Measurements from ENCODE around the gene IL1RN. TPM values are rescaled to one million over a fixed set of nuclear protein-coding genes. Genes with fewer than 3 reads are reported as not detected.

The IL1RN gene
- total RNA-seq, 4 donors from 2014 or later = 0.67 to 1.3 (median 1.3) TPM; not detected in 1

GRCh38 chr2:113167962-113168340 lies 40.6 kb downstream of the IL1RN start:
- Histone ChIP-seq H3K36me3 (no peaks in the 10 kb centered on the region), H3K27ac (peak overlapping the region in 1 of 3 donors; percentile 65), H3K4me3 (replicated peaks in 1 of 3) (no peak overlapping the region), H3K27me3 (no peaks in the 10 kb centered on the region), H3K4me1 (peaks cover 3 to 5% of the 10 kb centered on the region in 2 donors), H3K9me3 (no peaks in the 10 kb centered on the region)
- intact Hi-C loops (cut with DNase I) = no loop called here
- no peak for TF ChIP-seq POLR2A (IDR thresholded peaks at IDR 0.05)
- TF ChIP-seq, protein P1, sequence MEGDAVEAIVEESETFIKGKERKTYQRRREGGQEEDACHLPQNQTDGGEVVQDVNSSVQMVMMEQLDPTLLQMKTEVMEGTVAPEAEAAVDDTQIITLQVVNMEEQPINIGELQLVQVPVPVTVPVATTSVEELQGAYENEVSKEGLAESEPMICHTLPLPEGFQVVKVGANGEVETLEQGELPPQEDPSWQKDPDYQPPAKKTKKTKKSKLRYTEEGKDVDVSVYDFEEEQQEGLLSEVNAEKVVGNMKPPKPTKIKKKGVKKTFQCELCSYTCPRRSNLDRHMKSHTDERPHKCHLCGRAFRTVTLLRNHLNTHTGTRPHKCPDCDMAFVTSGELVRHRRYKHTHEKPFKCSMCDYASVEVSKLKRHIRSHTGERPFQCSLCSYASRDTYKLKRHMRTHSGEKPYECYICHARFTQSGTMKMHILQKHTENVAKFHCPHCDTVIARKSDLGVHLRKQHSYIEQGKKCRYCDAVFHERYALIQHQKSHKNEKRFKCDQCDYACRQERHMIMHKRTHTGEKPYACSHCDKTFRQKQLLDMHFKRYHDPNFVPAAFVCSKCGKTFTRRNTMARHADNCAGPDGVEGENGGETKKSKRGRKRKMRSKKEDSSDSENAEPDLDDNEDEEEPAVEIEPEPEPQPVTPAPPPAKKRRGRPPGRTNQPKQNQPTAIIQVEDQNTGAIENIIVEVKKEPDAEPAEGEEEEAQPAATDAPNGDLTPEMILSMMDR (IDR thresholded peaks at IDR 0.05) = no peak
- no peak for DNase-seq
- WGBS, 2 donors = 87 to 94% methylated on average over 5 to 6 of the region's 6 CpGs

DNA sequence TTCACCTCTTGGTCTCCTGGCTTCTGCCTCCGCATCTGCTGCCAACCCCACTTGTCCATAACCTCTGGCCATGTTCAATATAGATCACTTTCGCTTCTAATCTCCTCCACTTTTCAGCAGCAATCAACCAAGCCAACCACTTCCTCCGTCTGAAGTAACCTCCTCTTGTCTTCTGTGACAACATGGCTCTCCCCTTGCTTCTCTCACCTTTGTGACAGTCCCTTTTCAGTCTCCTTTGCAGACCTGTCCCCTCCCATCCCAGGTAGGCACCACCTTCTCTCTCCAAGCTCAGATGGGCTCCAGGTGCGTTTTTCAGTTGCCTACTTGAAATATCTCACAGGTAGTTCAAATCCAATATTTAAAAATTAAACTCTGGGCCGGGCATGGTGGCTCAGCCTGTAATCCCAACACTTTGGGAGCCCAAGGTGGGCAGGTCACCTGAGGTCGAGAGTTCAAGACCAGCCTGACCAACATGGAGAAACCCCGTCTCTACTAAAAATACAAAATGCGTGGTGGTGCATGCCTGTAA lies 41.7 kb downstream of the IL1RN start:
- 93 to 95% methylated on average over 8 of the region's 8 CpGs for WGBS, 2 donors
- Histone ChIP-seq H3K4me1 (peaks cover 0 to 2% of the 10 kb centered on the region in 2 donors), H3K9me3 (no peaks in the 10 kb centered on the region), H3K4me3 (replicated peaks in 1 of 3) (no peak overlapping the region), H3K36me3 (no peaks in the 10 kb centered on the region), H3K27me3 (no peaks in the 10 kb centered on the region), H3K27ac (no peak overlapping the region)
- no peak for DNase-seq
- intact Hi-C loops (cut with DNase I) = no loop called here
- TF ChIP-seq, protein P1 (IDR thresholded peaks at IDR 0.05) = no peak
- no peak for TF ChIP-seq POLR2A (IDR thresholded peaks at IDR 0.05)

GRCh38 chr2:113169586-113169985 lies 42.2 kb downstream of the IL1RN start:
- no peaks in the 10 kb centered on the region for H3K36me3 ChIP-seq
- DNase-seq = no peak
- H3K4me1 ChIP-seq = peaks cover 0 to under 1% of the 10 kb centered on the region in 2 donors
- TF ChIP-seq, protein P1 (IDR thresholded peaks at IDR 0.05) = no peak
- TF ChIP-seq POLR2A (IDR thresholded peaks at IDR 0.05) = no peak
- intact Hi-C loops (cut with DNase I) = no loop called here
- no peak overlapping the region for H3K27ac ChIP-seq
- no peak overlapping the region for H3K4me3 ChIP-seq (replicated peaks in 1 of 3)
- no peaks in the 10 kb centered on the region for H3K27me3 ChIP-seq
- no peaks in the 10 kb centered on the region for H3K9me3 ChIP-seq
- WGBS, 2 donors = 95 to 96% methylated on average over 3 of the region's 3 CpGs

GRCh38 chr2:113171334-113172075 lies 44.1 kb downstream of the IL1RN start:
- Histone ChIP-seq H3K27me3 (no peaks in the 10 kb centered on the region), H3K36me3 (no peaks in the 10 kb centered on the region), H3K27ac (no peak overlapping the region), H3K4me1 (peaks cover 11 to 17% of the 10 kb centered on the region in 2 donors), H3K9me3 (no peaks in the 10 kb centered on the region), H3K4me3 (replicated peaks in 1 of 3) (no peak overlapping the region)
- DNase-seq = no peak
- no peak for TF ChIP-seq POLR2A (IDR thresholded peaks at IDR 0.05)
- TF ChIP-seq, protein P1 (IDR thresholded peaks at IDR 0.05) = no peak
- 95 to 96% methylated on average over 8 of the region's 8 CpGs for WGBS, 2 donors
- intact Hi-C loops (cut with DNase I) = no loop called here

Data from thyroid gland (tissue), 4 donors.